H1 (cell line): ENCODE data around the gene ZNF618. TPM values are rescaled to one million over a fixed set of nuclear protein-coding genes. Genes with fewer than 3 reads are reported as not detected.

Experiments
- CREB1 ChIP-seq: IDR thresholded peaks from 2 replicates; pipeline ENCODE4 v1.6.1; 2012; ENCODE audit warnings: inconsistent platforms
- polyA plus RNA-seq, 7 experiments: library from polyadenylated mRNA; depleted of rRNA in 3 of 7; stranded (reverse) in 5 of 7; unstranded in 2 of 7; fragments of >200 nt in 5 of 7; fragments of 200-250 nt in 2 of 7; gene quantifications; 1 replicate in 5 of 7; 2 replicates in 1 of 7; 4 replicates in 1 of 7; pipeline versions ENCODE4 v1.2.1 to v1.2.3, GENCODE V29; 2011 to 2013; ENCODE audit warnings: missing spikeins in 2 of 7, mixed read lengths in 2 of 7
- total RNA-seq: library from RNA; stranded (reverse); fragmentation: NEBNext Ultra II Directional; extraction: Animal tissue kit (Norgen Biotek cat#: 25700); gene quantifications from 2 replicates; pipeline ENCODE4 v1.2.1, GENCODE V29; 2021

The ZNF618 gene
- total and polyA plus RNA-seq, 2 of the 8 experiments (the other 6 are each of a cell fraction or from before 2014, with no cell fraction given): 9.6 to 28.5 TPM

GRCh38 chr9:113955076-113955752, 79.1 kb downstream of the ZNF618 start (continued):
- TF ChIP-seq CREB1: no peak
